NCI-H446 treated with DMSO at 0.1 percent for 48 hours (cell line): ENCODE data around the gene WDR70.
A peak's percentile ranks its signal among the peaks of the same experiment; 100 is the strongest.
"Not testable (repeated sequence)": the region's sequence is repeated elsewhere in the genome, so short reads cannot be mapped to it uniquely, and the experiment has no call there.

Source experiments
- DNase-seq: peaks from one replicate; lab custom pipeline; 2025; lab: John Stamatoyannopoulos, UW

Gene WDR70

GRCh38 chr5:37379100-37379628 lies at the start of gene WDR70:
Gene WDR70, plus strand, starts transcription at chr5:37379318. Its CDS starts 50 bp downstream, at chr5:37379368.
- peak; percentile 92 for DNase-seq

GRCh38 chr5:37334754-37335153 lies 44.4 kb upstream of the WDR70 start:
- not testable (repeated sequence) for DNase-seq

- DNase-seq, result not testable (repeated sequence)
Observed at GRCh38 chr5:37342741-37343140, 36.4 kb upstream of the WDR70 start.

- no peak for DNase-seq
Observed at GRCh38 chr5:37355161-37355560, 24.0 kb upstream of the WDR70 start.

- no peak for DNase-seq
Observed at GRCh38 chr5:37370550-37370863, 8.6 kb upstream of the WDR70 start.

- DNase-seq, result peak; percentile 96
Observed at GRCh38 chr5:37370864-37371726, 8.0 kb upstream of the WDR70 start, which contains the start of gene NUP155. Gene NUP155, minus strand, starts transcription at chr5:37371106. Its CDS starts 129 bp downstream, at chr5:37370977.

GRCh38 chr5:37375091-37375490 lies 4.0 kb upstream of the WDR70 start:
- no peak for DNase-seq

GRCh38 chr5:37378066-37378465 lies 1.1 kb upstream of the WDR70 start:
- not testable (repeated sequence) for DNase-seq

- DNase-seq, result no peak
Observed at GRCh38 chr5:37391591-37391990, 12.5 kb downstream of the WDR70 start.

GRCh38 chr5:37396352-37396751 lies 17.2 kb downstream of the WDR70 start:
- no peak for DNase-seq

GRCh38 chr5:37400501-37400900 lies 21.4 kb downstream of the WDR70 start:
- DNase-seq, result no peak

GRCh38 chr5:37412515-37412914 lies 33.4 kb downstream of the WDR70 start:
- no peak for DNase-seq

GRCh38 chr5:37415456-37415855 lies 36.3 kb downstream of the WDR70 start:
- not testable (repeated sequence) for DNase-seq

GRCh38 chr5:37417347-37417746 lies 38.2 kb downstream of the WDR70 start:
- no peak for DNase-seq

GRCh38 chr5:37424441-37424840 lies 45.3 kb downstream of the WDR70 start:
- DNase-seq, result no peak

- DNase-seq, result no peak
Observed at GRCh38 chr5:37428044-37428443, 48.9 kb downstream of the WDR70 start.

- DNase-seq, result no peak
Observed at GRCh38 chr5:37435261-37435660, 56.1 kb downstream of the WDR70 start.

GRCh38 chr5:37436146-37436934 lies 57.2 kb downstream of the WDR70 start:
- no peak for DNase-seq

- DNase-seq, result no peak
Observed at GRCh38 chr5:37437711-37438110, 58.6 kb downstream of the WDR70 start.

- not testable (repeated sequence) for DNase-seq
Observed at GRCh38 chr5:37445783-37446182, 66.7 kb downstream of the WDR70 start.

GRCh38 chr5:37448941-37449340 lies 69.8 kb downstream of the WDR70 start:
- DNase-seq, result no peak

- DNase-seq, result not testable (repeated sequence)
Observed at GRCh38 chr5:37451991-37452390, 72.9 kb downstream of the WDR70 start.

- DNase-seq, result not testable (repeated sequence)
Observed at GRCh38 chr5:37453252-37453651, 74.1 kb downstream of the WDR70 start.
